ENCODE data around the gene VTCN1. TPM values are rescaled to one million over a fixed set of nuclear protein-coding genes. Genes with fewer than 3 reads are reported as not detected.

The VTCN1 gene
- total RNA-seq, 1 donor from 2014 or later, result not detected

GRCh38 chr1:117094841-117095604, 115.7 kb downstream of the VTCN1 start:
- Histone ChIP-seq H3K36me3 (peaks cover 7% of the 10 kb centered on the region), H3K27ac (replicated peaks) (no peak overlapping the region), H3K27me3 (ENCODE audit: low read depth) (no peaks in the 10 kb centered on the region), H3K9me3 (replicated peaks) (no peaks in the 10 kb centered on the region), H3K4me1 (peaks cover 51% of the 10 kb centered on the region), H3K4me3 (no peak overlapping the region)
- intact Hi-C loops (cut with micrococcal nuclease), result no loop called here
- TF ChIP-seq CTCF (IDR thresholded peaks at IDR 0.05; ENCODE audit: borderline replicate concordance), result no peak
- DNase-seq, result no peak

- Histone ChIP-seq H3K9me3 (replicated peaks) (no peaks in the 10 kb centered on the region), H3K27me3 (ENCODE audit: low read depth) (no peaks in the 10 kb centered on the region), H3K4me1 (peaks cover 45% of the 10 kb centered on the region), H3K4me3 (no peak overlapping the region), H3K36me3 (peaks cover 11% of the 10 kb centered on the region), H3K27ac (replicated peaks) (no peak overlapping the region)
- intact Hi-C loops (cut with micrococcal nuclease), result no loop called here
- no peak for TF ChIP-seq CTCF (IDR thresholded peaks at IDR 0.05; ENCODE audit: borderline replicate concordance)
- DNase-seq, result no peak
Observed at GRCh38 chr1:117093870-117094621, 116.7 kb downstream of the VTCN1 start.

Small RNAs within 50 kb of the gene (microRNA-seq; reads per million reads assigned to microRNA genes)
- 5.0 reads per million, percentile 13 among the genes with 10 or more reads in this experiment for gene MIR942

Other genes with a start within 250 kb of the VTCN1 start
- 0.74 TPM for gene CD101, start 209.2 kb downstream of the VTCN1 start, total RNA-seq
- gene TTF2, start 150.6 kb downstream of the VTCN1 start, total RNA-seq, result 6.4 TPM
- gene TRIM45, start 89.2 kb downstream of the VTCN1 start, total RNA-seq, result 13.0 TPM
- 23.3 TPM for gene MAN1A2, start 156.5 kb upstream of the VTCN1 start, total RNA-seq

Data from left ventricle myocardium inferior (tissue), 1 donor.